ENCODE measurements around the gene PBX3. TPM values are rescaled to one million over a fixed set of nuclear protein-coding genes. Genes with fewer than 3 reads are reported as not detected.

PBX3 gene
- total and polyA plus RNA-seq, 2 of the 13 experiments (the other 11 are each of a cell fraction or from before 2014, with no cell fraction given) = 6.0 to 11.2 TPM

- Histone ChIP-seq H3K4me3 (replicated peaks in 1 of 3; ENCODE audit: insufficient read depth in 1 of 3, low read depth in 2 of 3, low read length in 3 of 3) (no peak overlapping the region), H3K27me3 (ENCODE audit: control insufficient read depth in 1 of 2, insufficient read depth in 2 of 2, low read length in 2 of 2) (no peaks in the 10 kb centered on the region), H3K27ac (ENCODE audit: extremely low read length, insufficient read depth, low read length) (no peak overlapping the region), H3K79me2 (ENCODE audit: insufficient read depth, low read length) (no peaks in the 10 kb centered on the region), H3K4me1 (ENCODE audit: insufficient read depth, low read length) (peaks cover 5% of the 10 kb centered on the region; the same call in 1 of the 2 replicates), H3K36me3 (replicated peaks in 1 of 2; ENCODE audit: control insufficient read depth in 1 of 2, insufficient read depth in 2 of 2, low read length in 2 of 2) (no peaks in the 10 kb centered on the region), H3K4me2 (ENCODE audit: low read depth, low read length) (no peak overlapping the region), H3K9ac (ENCODE audit: insufficient read depth, low read depth, low read length) (no peak overlapping the region), H4K20me1 (ENCODE audit: insufficient read depth, low read length) (no peaks in the 10 kb centered on the region), H3K9me3 (ENCODE audit: low read length) (no peaks in the 10 kb centered on the region), H2AFZ (ENCODE audit: low read length) (no peak overlapping the region)
- no TSS peak for BruUV-seq (replicated peaks)
- in situ Hi-C loops (cut with HindIII; ENCODE audit: extremely low pct_ligation_motif_present, low pct_unique_long_range_greater_than_20kb) (no loop called here), intact Hi-C loops (cut with micrococcal nuclease; ENCODE audit: unreplicated experiment) (no loop called here)
- FAIRE-seq (no peak), ATAC-seq (no peak), DNase-seq (ENCODE audit: low spot score) (no peak)
- WGBS (ENCODE audit: low lambda C conversion rate) = 97% methylated on average over 2 of the region's 2 CpGs
- TF ChIP-seq SUZ12 (IDR thresholded peaks at IDR 0.05; ENCODE audit: low read depth, low read length) (no peak), ZNF512B (CRISPR knock-in tag; IDR thresholded peaks at IDR 0.05; ENCODE audit: borderline replicate concordance) (no peak), ZXDC (CRISPR knock-in tag; IDR thresholded peaks at IDR 0.05) (no peak), SMAD9 (CRISPR knock-in tag; IDR thresholded peaks at IDR 0.05) (no peak), MBNL3 (CRISPR knock-in tag; conservative IDR thresholded peaks at IDR 0.05) (no peak), ZNF224 (CRISPR knock-in tag; IDR thresholded peaks at IDR 0.05) (no peak), SKIL (CRISPR knock-in tag; IDR thresholded peaks at IDR 0.05; ENCODE audit: borderline replicate concordance) (no peak), YY1 (IDR thresholded peaks at IDR 0.05; ENCODE audit: insufficient read depth, insufficient replicate concordance, low read depth, low read length) (no peak)
- ChIA-PET POLR2A (no interaction called here), CTCF (ENCODE audit: low intra/inter-chr PET ratio, low total read pairs) (no interaction called here)
Measured at GRCh38 chr9:125902831-125903512, 155.8 kb downstream of the PBX3 start.

All from HepG2 (cell line).